Upper lobe of left lung (tissue), 4 donors: Measurements from ENCODE around the gene NCLN.

Source experiments
- POLR2A ChIP-seq, 4 donors: fragments of 450-650 bp; IDR thresholded peaks; one replicate each; pipeline ENCODE4 v1.5.1; 2016 to 2017; ENCODE audit warnings: antibody characterized with exemption in 4 of 4, mild to moderate bottlenecking in 2 of 4
- TF ChIP-seq, protein P1 (sequence below), 6 experiments: fragments of 450-650 bp in 4 of 6; fragments of 200-600 bp in 2 of 6; sonication (generic) in 2 of 6; IDR thresholded peaks; one replicate each; pipeline ENCODE4 v1.5.1; 2016 to 2019; ENCODE audit warnings: antibody characterized with exemption in 6 of 6

- TF ChIP-seq, protein P1, sequence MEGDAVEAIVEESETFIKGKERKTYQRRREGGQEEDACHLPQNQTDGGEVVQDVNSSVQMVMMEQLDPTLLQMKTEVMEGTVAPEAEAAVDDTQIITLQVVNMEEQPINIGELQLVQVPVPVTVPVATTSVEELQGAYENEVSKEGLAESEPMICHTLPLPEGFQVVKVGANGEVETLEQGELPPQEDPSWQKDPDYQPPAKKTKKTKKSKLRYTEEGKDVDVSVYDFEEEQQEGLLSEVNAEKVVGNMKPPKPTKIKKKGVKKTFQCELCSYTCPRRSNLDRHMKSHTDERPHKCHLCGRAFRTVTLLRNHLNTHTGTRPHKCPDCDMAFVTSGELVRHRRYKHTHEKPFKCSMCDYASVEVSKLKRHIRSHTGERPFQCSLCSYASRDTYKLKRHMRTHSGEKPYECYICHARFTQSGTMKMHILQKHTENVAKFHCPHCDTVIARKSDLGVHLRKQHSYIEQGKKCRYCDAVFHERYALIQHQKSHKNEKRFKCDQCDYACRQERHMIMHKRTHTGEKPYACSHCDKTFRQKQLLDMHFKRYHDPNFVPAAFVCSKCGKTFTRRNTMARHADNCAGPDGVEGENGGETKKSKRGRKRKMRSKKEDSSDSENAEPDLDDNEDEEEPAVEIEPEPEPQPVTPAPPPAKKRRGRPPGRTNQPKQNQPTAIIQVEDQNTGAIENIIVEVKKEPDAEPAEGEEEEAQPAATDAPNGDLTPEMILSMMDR (IDR thresholded peaks at IDR 0.05) = no peak
- TF ChIP-seq POLR2A (IDR thresholded peaks at IDR 0.05) = no peak
These were observed 35.9 kb upstream of the NCLN start for GRCh38 chr19:3149526-3150505.
